Liver (tissue), 3 donors: ENCODE data around the gene SLC9B1.

Experiments used
- GABPA ChIP-seq, 2 donors: IDR thresholded peaks in 1 of 2; conservative IDR thresholded peaks in 1 of 2; 2 replicates each; pipeline ENCODE4 v1.6.1; 2016; ENCODE audit warnings: antibody characterized with exemption in 2 of 2, mild to moderate bottlenecking in 1 of 2, moderate library complexity in 1 of 2
- JUND ChIP-seq, 2 donors: IDR thresholded peaks; 2 replicates each; pipeline ENCODE4 v1.6.1; 2016; ENCODE audit warnings: antibody characterized with exemption in 2 of 2
- RAD21 ChIP-seq, 2 donors: IDR thresholded peaks; 2 replicates each; pipeline ENCODE4 v1.6.1; 2016; ENCODE audit warnings: antibody characterized with exemption in 2 of 2, mild to moderate bottlenecking in 2 of 2
- TF ChIP-seq, protein P1 (sequence below): fragments of 150-350 bp; IDR thresholded peaks from 2 replicates; pipeline ENCODE4 v1.5.1; 2017; ENCODE audit warnings: improper control_type of control experiment, low read depth, low read length; ENCODE audit not compliant: missing input control
- TF ChIP-seq, protein P2 (sequence below): IDR thresholded peaks from 2 replicates; pipeline ENCODE4 v1.6.1; 2016; ENCODE audit warnings: antibody characterized with exemption, mild to moderate bottlenecking
- TF ChIP-seq, protein P3 (sequence below): IDR thresholded peaks from 2 replicates; pipeline ENCODE4 v1.6.1; 2016; ENCODE audit warnings: antibody characterized with exemption
- donor health status: healthy.
- donor health status: healthy.

DNA sequence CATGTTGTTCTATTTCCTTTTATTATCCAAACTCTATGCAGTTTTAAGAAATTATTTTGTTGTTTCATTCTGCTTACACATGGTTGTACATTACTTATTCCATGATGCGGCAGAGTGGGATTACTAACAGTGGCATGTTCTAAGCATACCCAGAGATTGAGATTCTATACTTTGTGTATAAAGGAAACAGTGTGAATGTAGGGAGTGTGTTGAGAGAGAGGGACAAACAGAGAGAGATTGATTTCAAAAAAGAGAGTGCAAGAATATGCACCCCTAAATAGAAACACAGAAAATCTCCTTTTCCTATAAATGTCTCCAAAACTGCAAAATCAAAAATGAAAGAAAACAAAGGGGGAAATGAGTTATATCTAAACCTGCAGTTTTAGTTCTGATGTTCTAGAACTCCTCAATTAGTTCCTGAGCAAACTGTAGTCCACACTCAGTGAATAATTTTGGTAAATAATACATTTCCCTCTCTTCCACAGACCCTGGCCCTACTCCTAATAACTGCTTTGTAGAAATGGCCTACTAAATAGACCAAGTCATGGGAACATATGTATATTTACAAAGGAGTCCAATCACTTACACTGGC is 31.0 kb downstream of the SLC9B1 start:
- TF ChIP-seq JUND (IDR thresholded peaks at IDR 0.05) (no peak), RAD21 (IDR thresholded peaks at IDR 0.05) (no peak), GABPA (IDR thresholded peaks at IDR 0.05 in 1 of 2, conservative IDR thresholded peaks at IDR 0.05 in 1 of 2) (no peak)
- TF ChIP-seq, protein P1, sequence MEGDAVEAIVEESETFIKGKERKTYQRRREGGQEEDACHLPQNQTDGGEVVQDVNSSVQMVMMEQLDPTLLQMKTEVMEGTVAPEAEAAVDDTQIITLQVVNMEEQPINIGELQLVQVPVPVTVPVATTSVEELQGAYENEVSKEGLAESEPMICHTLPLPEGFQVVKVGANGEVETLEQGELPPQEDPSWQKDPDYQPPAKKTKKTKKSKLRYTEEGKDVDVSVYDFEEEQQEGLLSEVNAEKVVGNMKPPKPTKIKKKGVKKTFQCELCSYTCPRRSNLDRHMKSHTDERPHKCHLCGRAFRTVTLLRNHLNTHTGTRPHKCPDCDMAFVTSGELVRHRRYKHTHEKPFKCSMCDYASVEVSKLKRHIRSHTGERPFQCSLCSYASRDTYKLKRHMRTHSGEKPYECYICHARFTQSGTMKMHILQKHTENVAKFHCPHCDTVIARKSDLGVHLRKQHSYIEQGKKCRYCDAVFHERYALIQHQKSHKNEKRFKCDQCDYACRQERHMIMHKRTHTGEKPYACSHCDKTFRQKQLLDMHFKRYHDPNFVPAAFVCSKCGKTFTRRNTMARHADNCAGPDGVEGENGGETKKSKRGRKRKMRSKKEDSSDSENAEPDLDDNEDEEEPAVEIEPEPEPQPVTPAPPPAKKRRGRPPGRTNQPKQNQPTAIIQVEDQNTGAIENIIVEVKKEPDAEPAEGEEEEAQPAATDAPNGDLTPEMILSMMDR = no peak
- TF ChIP-seq, protein P2, sequence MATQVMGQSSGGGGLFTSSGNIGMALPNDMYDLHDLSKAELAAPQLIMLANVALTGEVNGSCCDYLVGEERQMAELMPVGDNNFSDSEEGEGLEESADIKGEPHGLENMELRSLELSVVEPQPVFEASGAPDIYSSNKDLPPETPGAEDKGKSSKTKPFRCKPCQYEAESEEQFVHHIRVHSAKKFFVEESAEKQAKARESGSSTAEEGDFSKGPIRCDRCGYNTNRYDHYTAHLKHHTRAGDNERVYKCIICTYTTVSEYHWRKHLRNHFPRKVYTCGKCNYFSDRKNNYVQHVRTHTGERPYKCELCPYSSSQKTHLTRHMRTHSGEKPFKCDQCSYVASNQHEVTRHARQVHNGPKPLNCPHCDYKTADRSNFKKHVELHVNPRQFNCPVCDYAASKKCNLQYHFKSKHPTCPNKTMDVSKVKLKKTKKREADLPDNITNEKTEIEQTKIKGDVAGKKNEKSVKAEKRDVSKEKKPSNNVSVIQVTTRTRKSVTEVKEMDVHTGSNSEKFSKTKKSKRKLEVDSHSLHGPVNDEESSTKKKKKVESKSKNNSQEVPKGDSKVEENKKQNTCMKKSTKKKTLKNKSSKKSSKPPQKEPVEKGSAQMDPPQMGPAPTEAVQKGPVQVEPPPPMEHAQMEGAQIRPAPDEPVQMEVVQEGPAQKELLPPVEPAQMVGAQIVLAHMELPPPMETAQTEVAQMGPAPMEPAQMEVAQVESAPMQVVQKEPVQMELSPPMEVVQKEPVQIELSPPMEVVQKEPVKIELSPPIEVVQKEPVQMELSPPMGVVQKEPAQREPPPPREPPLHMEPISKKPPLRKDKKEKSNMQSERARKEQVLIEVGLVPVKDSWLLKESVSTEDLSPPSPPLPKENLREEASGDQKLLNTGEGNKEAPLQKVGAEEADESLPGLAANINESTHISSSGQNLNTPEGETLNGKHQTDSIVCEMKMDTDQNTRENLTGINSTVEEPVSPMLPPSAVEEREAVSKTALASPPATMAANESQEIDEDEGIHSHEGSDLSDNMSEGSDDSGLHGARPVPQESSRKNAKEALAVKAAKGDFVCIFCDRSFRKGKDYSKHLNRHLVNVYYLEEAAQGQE = no peak
- TF ChIP-seq, protein P3, sequence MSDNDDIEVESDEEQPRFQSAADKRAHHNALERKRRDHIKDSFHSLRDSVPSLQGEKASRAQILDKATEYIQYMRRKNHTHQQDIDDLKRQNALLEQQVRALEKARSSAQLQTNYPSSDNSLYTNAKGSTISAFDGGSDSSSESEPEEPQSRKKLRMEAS = no peak
